Activated CD8-positive, alpha-beta memory T cell treated with anti-CD3 and anti-CD28 coated beads for 1 hour (primary cell): ENCODE data around the gene CLIC3.

Experiments used
- DNase-seq, 2 donors: peaks; one replicate each; pipeline ENCODE4 v3.0.0-alpha.2; 2020; ENCODE audit warnings: low read depth in 1 of 2; ENCODE audit errors: extremely low read depth in 1 of 2

Gene CLIC3

GRCh38 chr9:137018761-137019559 is 22.6 kb upstream of the CLIC3 start:
- DNase-seq = no peak

GRCh38 chr9:137017791-137018497 is 21.6 kb upstream of the CLIC3 start:
- DNase-seq = no peak

- no peak for DNase-seq
These were observed 20.7 kb upstream of the CLIC3 start for GRCh38 chr9:137017071-137017470.

DNA sequence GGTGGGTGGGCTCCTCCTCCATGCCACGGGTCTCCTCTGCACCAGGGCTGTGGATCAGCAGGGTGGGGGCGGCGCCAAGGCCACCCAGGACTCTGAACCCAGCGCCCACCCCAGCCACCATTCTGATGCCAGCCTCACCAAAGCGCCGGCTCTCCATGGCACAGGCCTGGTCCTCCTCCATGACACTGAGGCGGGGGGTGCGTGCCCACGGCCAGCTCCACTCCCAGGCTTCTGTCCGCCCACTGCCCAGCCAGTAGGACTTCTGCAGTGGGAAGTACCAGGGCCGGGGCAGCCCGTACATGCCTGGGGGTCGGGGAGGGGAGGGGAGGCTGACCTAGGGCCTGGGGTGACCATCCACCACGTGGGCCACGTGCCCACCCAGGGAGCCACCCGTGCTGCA is 20.1 kb upstream of the CLIC3 start:
- no peak for DNase-seq

DNA sequence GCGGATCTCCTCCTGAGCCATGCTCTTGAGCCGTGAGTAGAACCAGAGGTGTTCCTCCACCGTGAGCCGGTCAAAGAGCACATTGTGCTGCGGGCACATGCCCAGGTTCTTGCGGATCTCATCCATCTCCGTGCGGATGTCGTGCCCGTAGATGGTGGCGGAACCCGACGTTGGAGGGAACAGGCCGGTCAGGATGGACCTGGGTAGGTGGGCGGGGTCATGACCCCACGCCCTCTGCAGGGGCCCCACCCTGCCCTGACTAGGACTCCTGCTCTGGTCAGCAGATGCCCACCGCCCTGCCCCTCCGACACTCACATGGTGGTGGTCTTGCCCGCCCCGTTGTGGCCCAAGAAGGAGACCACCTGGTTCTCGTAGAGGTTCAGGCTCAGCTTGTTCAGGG is 19.6 kb upstream of the CLIC3 start:
- no peak for DNase-seq

GRCh38 chr9:137015540-137015930 is 19.2 kb upstream of the CLIC3 start:
- DNase-seq = no peak

- DNase-seq = no peak
These were observed 18.6 kb upstream of the CLIC3 start for GRCh38 chr9:137014776-137015539.

GRCh38 chr9:137014166-137014565 is 17.8 kb upstream of the CLIC3 start:
- no peak for DNase-seq

DNA sequence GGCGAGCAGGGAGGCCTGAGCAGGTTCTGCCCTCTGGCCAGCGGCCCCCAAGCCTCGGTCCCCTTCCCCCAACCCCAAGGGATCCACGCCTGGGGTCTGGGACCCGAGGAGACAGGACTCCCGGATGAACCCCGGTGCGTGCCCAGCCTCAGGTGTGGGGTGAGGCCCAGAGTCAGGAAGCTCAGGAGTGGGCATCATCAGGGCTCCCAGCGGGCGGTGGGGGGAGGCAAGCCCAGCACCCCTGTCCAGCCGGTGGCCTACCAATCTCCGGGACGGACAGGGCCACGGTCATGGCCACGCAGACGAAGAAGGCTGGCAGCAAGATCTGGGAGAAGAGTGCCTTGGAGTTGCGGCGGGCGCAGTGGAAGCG is 17.2 kb upstream of the CLIC3 start:
- DNase-seq = no peak

- DNase-seq = no peak
These were observed 16.6 kb upstream of the CLIC3 start for GRCh38 chr9:137012694-137013570.

DNA sequence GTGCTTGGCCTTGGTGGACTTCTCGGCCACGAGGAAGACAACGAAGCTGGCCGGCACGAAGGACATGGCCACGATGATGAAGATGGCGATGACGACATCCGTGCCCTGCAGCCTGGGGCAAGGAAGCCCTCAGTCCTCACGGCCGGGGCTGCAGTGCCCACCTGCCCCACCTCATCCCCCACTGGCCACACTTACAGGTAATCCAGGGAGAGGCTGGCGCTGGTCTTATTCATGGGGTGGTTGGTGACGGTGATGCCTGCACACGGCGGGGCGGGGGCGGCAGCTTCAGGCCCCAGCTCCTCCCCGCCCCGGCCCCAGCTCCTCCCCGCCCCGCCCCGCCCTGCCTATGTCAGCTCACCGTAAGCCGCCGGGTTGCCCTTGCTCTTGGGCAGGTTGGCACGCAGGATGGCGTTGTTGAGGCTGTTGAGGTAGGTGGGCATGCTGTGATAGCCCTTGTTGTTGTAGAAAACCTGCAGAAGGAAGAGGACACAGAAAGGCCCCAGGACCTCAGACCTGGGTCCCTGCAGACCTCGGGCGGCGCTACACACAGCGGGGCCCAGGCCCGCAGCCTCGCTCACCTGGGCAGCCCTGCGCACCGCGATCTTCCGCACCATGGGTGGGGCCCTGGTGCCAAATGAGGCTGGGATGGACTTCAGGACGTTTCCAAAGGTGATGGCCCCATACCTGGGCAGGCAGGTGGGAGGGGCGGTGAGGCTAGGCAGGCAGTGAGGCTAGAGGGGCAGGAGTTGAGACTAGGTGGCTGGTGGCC is 15.7 kb upstream of the CLIC3 start:
- DNase-seq = no peak

DNA sequence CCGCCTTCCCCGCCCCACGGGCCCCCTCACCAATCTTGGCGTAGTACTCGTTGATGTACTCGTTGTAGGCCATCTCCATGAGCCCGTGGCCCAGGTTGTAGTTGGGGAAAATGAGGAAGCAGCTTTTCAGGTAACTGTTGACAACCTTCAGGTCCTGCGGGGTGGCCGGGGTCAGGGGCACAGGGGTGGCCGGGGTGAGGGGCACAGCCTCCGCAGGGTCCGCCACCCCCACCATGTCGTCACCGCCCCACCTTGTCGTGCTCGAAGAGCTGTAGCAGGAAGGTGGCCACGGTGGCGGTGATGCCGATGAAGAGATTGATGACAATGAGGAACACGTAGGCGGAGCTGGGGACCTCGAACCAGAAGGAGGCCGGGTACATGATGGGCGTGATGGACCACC is 14.8 kb upstream of the CLIC3 start:
- no peak for DNase-seq

DNA sequence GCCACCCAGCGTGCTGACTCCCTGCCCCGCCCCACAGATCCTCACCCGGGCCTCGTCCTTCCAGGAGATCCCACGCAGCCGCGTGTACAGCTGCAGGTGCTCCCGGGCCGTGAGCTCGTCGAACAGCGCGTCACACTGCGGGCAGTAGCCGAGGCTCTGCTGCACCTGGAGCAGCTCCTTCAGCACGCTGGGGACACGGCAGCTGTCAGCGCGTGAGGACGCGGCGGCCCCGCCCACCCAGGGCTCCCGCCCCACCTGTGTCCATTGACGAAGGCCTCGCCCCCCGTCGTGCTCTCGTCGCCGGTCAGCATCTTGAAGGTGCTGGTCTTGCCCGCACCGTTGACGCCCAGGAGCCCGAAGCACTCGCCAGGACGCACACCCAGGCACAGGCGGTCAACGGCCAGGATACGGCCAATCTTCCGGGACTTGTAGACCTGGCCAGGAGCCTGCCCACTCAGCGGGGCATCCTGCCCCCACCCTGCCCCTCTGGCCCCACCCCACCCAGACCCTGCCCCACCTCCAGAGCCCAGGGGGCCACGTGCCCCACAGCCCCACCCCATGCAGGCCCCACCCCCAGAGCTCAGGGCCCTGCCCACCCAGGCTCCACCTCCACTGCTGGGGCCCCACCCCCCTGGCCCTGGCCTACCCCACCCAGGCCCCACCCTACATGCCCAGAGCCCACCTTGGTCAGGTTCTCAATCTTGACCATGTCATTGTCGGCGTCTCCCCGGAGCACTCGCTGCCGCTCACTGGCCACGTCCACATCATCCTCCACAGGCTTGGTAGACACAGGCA is 13.8 kb upstream of the CLIC3 start:
- no peak for DNase-seq

- DNase-seq = no peak
These were observed 12.8 kb upstream of the CLIC3 start for GRCh38 chr9:137009217-137009616.

- no peak for DNase-seq
These were observed 11.9 kb upstream of the CLIC3 start for GRCh38 chr9:137008312-137008711.

- DNase-seq = no peak
These were observed 11.5 kb upstream of the CLIC3 start for GRCh38 chr9:137007816-137008270.

DNA sequence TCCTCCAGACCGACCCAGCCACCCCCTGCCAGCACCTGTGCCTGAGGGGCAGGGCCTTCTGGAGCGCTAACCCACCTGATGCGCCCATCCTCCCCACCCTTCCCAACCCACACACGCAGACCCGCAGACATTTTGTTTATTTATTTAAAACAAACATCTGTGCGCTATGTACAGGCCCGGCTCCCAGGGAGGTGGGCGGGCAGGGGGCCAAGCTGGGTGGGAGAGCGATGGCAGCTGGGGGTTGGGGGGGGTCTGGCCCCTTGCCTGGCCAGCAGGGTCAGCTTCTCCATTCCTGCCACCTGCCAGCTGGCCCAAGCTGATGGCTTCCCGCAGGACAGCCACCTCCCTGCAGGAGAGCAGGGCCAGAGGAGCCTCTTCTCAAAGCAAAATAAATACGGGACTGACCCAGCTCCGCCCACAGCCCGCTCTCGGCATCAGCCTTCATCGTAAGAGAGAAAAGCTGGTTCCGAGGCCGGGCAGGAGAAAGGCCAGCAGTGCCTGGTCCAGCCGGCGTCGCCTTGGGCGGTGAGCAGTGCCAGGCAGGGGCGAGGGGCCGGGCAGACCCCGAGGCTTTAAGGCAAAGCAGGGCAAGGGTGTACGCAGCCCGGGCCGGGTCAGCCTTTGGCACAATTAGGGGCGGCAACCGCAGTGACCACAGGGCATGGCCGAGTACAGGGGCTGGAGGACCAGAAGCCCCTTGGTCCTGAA is 10.9 kb upstream of the CLIC3 start:
- DNase-seq = no peak
